ENCODE measurements around the gene RGS7BP.
"Not testable (repeated sequence)": the region's sequence is repeated elsewhere in the genome, so short reads cannot be mapped to it uniquely, and the experiment has no call there.

RGS7BP gene

DNA sequence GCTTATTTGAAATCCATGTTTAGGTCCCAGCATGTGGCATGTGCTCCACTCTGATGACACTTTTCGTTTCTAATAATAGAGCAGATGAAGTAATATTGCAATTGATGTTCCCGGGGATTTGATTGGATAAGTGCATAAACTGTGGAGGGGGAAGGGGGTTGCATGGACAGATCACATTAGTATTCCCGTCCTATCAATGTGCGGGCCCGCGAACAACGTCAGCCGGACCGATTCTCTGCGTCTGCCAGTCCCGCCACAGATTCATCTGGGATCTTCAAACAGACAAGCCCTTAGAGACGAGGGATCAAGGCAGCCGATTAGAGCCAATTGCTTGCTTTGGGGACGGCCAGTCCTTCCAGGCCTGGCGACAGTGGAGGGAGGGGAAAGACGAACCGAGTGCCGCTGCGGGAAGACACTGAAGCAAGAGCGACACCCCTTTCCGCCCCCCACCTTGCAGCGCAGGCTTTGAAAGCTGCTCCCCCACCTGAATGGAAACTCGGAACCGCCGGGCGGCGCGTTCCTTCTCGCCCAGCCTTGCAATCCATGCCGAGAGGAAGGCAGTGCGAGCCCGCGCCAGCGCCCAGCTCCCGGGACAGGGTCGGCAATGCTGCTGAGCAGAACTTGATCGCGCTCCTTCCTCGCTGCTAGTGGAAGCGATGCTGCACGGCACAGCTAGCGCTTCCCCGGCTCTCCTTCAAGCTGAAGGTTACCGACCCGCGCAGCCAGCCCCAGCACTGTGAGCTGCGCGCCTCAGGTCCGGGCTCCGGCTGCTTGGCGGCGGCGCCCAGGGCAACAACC, at the start of gene RGS7BP:
Gene RGS7BP, plus strand, starts transcription at position 247 of the 798 bp plus-strand sequence. CDS start 610 bp downstream, outside the sequence.
- peak; percentile 47 for DNase-seq

GRCh38 chr5:64457846-64458245, 48.0 kb upstream of the RGS7BP start:
- DNase-seq, result no peak

DNA sequence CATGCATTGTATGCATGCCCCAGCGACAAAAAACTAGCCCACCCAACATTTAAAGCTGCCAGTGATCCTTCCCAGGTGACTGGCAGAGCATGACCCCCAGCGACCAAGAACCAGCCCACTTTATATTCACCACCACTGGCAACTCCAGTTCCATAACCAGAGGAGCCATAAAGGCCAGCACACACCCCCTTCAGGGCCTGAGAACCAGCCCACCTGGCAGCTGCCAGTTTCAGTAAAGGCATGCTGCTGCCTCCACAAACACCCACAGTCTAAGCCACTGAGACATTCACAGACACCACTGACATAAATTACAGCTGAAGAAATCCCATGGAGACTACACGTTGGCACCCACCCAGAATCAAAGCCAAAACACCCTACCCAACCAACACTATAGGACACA, 46.9 kb upstream of the RGS7BP start:
- no peak for DNase-seq

DNA sequence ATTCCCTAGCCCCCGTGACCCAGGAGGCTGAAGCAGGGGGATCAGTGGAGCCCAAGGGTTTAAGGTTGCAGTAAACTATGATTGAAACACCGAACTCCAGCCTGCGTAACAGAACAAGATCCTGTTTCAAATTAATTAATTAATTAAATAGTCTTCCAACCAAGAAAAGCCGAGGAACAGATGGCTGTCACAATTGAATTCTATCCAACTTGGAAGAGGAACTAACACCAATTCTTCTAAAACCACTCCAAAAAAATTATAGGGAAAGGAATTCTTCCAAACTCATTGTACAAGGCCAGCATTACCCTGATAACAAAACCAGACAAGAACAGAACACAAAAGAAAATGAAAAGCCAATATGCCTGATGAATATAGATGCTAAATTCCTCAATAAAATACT, 43.4 kb upstream of the RGS7BP start:
- DNase-seq, result no peak

GRCh38 chr5:64486163-64486562, 19.7 kb upstream of the RGS7BP start:
- no peak for DNase-seq

GRCh38 chr5:64487283-64487682, 18.5 kb upstream of the RGS7BP start:
- DNase-seq, result no peak

DNA sequence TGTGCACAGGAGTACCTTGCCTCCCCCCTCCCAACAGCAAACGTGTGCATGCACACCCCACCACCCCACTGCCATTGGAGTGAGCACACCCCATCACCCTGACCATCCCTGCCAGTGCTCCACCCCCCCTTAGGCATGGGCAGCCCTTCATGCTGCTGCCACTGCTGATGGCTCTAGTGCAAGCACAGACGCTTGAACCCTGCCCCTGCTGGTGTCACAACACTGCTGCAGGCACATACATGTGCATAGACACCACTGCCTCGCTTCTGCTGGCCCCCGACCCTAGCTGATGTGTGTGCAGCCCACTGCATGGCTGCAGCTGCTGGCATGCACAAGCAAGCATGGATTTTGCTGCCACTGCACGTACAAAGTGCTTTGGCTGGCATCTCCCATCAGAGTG, 16.0 kb upstream of the RGS7BP start:
- no peak for DNase-seq

- DNase-seq, result peak; percentile 81
Measured at GRCh38 chr5:64497386-64497785, 8.4 kb upstream of the RGS7BP start.

GRCh38 chr5:64502196-64502595, 3.6 kb upstream of the RGS7BP start:
- no peak for DNase-seq

GRCh38 chr5:64506567-64507263, 900 bp downstream of the RGS7BP start:
- DNase-seq, result no peak

DNA sequence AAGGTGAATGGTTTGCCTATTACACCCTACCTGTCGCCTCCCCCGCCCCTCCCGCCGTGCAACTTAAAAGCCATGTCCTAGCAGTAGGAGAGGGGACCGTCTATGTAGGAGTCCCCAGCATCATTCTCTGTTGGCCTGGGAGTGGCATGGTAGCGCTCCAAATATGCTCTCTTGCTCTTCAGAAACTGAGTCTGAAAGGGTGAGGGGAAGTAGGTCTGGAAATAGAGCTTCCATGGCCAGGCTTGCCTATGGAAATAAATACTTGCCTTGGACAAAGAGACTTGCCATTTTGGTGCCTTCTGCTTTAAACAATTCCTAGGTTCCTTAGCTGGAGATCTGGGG, 1.4 kb downstream of the RGS7BP start:
- no peak for DNase-seq

- no peak for DNase-seq
Measured at GRCh38 chr5:64509828-64510227, 4.0 kb downstream of the RGS7BP start.

DNA sequence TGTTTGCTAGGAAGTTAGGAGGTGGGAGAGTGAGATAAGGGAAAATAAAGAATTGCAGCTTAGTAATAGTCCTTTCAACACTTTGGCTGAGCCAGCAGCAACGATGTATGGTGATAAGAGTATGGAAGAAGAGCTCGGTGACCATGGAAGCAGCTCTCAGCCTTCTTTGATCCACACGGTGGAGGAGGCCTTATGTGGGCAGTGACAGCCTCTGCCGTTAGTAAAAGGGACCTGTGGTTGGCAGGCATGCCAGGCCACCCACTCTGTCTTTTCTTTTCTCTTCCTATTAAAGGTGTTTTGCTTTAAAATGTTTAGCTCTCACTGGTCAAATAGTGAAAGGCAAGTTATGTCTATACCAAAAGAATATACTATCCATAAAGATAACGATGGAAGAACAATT, 7.7 kb downstream of the RGS7BP start:
- no peak for DNase-seq

GRCh38 chr5:64514612-64515011, 8.8 kb downstream of the RGS7BP start:
- DNase-seq, result no peak

DNA sequence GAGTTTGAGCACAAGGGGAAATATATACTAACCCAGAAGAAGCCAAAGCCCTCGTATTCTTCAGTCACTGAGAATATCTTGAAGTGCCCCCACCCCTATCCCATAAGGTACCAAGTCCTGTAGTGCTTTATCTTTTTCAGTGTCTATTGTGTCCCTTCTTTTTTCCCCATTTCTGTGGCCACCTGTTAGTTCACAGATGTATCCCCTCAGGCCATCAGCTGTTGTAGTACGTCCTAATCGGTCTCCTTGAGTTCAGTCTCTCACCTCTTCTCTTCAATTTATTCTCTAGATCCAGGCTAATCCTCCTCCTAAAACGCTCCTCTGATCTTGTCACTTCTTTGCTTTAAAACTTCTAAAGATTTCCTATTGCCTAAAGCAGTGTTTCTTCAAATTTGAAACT, 10.4 kb downstream of the RGS7BP start:
- no peak for DNase-seq

DNA sequence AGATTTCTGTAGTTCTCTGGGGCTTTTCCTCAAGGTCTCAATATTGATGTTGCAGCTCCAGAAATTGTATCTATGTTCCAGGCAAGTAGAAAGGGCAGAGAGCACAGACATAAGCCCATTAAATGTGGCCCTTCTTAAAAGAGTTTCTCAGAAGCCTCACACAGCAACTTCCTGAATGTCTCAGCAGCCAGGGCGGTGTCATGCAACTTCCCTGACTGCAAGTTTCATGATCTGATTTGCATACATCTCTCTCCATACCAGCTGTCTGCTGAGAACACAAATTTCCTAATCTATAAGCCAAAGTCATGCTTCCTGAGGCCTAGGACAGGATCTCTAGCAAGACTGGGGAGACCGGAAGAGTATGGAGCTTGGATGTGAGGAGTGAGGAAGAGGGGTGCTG, 13.0 kb downstream of the RGS7BP start:
- DNase-seq, result no peak

DNA sequence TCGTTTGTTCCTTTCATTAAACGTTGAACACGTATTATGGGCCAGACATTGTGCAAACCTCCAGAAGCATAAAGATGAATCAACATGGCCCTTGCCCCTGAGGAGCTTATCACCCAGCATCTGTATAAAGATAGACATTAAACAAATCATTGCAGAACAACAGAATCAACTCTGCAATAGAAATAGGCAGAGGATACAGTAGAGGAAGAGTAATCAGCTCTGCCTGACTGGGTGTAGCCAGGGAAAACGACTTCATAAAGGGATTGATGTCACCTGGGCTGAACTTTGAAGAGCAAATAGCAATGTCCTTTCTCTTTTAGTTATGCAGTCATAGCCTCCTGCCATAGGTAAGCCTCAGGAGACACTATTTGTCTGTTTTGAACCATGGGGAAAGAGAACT, 13.4 kb downstream of the RGS7BP start:
- DNase-seq, result no peak

DNA sequence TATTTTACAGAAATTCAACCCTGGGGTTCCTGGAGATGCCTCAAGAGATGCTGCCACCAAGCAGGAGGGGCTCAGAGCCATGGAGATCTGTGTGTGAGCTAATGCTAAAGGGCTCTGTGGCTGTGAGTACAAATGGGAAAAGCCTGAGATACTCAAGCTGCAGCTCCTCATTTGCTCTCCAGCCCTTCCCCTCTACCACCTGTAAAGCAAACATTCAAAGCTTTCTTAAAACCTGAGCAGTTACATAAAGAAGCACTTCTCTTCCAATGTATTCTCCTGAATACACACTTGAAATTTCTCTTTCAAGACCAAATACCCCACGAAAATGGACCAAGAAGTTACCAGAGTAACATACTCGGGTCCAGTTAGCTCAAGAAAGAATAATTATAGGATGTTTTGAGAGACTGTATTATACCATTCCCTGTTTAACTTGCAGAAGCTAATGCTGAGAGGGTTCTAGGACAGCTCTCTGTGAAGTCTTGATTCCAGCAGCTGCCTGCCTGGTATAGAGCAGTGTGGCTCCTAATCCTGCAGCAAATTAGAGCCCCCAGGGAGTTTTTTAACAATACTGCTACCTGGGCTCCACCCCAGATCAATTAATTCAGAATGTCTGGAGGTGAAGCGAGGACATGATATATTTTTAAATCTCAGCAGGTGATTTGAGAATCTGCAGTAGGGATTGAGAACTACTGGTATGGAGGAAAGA, 21.1 kb downstream of the RGS7BP start:
- DNase-seq, result no peak

- DNase-seq, result no peak
Measured at GRCh38 chr5:64530076-64530475, 24.3 kb downstream of the RGS7BP start.

GRCh38 chr5:64532212-64532611, 26.4 kb downstream of the RGS7BP start:
- no peak for DNase-seq

DNA sequence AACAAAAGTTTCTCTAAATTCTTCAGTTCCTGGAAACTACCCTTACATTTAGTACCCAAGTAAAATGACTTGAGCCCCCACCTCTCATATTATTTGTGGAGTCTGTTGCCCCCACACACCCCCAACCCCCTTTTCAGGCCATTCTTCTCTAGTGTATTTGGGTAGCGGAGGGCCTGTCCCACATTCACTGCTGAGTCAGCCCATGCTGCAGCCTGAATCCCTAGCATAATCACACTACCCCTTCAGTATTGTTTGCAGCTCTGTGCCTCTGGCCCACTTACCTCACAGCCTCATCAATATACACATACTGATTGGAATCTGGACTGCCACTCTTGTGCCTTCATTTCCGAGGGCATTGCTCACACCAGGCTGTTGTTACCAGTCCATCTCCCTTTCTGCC, 26.8 kb downstream of the RGS7BP start:
- no peak for DNase-seq

GRCh38 chr5:64534033-64534432, 28.2 kb downstream of the RGS7BP start:
- no peak for DNase-seq

GRCh38 chr5:64557911-64558310, 52.1 kb downstream of the RGS7BP start:
- no peak for DNase-seq

GRCh38 chr5:64558641-64559040, 52.8 kb downstream of the RGS7BP start:
- DNase-seq, result not testable (repeated sequence)
